DMS 273 (cell line): ENCODE data around the gene TPT1.
"Not testable (repeated sequence)": the region's sequence is repeated elsewhere in the genome, so short reads cannot be mapped to it uniquely, and the experiment has no call there.

ENCODE experiments used
- DNase-seq: peaks from one replicate; lab custom pipeline; 2025; ENCODE audit not compliant: unreplicated experiment; lab: John Stamatoyannopoulos, UW

The TPT1 gene

GRCh38 chr13:45303866-45304265 lies 37.1 kb downstream of the TPT1 start:
- DNase-seq: no peak

- DNase-seq: no peak
Measured at GRCh38 chr13:45303026-45303425, 38.0 kb downstream of the TPT1 start.

- no peak for DNase-seq
Measured at GRCh38 chr13:45302507-45302906, 38.5 kb downstream of the TPT1 start.

GRCh38 chr13:45301263-45301662 lies 39.7 kb downstream of the TPT1 start:
- DNase-seq: no peak

GRCh38 chr13:45300190-45300985 lies 40.6 kb downstream of the TPT1 start:
- no peak for DNase-seq

- no peak for DNase-seq
Measured at GRCh38 chr13:45299194-45299593, 41.8 kb downstream of the TPT1 start.

- not testable (repeated sequence) for DNase-seq
Measured at GRCh38 chr13:45298550-45298949, 42.4 kb downstream of the TPT1 start.

GRCh38 chr13:45298206-45298505 lies 42.8 kb downstream of the TPT1 start:
- no peak for DNase-seq

- DNase-seq: no peak
Measured at GRCh38 chr13:45297456-45298205, 43.4 kb downstream of the TPT1 start.

GRCh38 chr13:45296259-45296658 lies 44.7 kb downstream of the TPT1 start:
- DNase-seq: no peak

GRCh38 chr13:45295536-45295935 lies 45.4 kb downstream of the TPT1 start:
- DNase-seq: no peak

- DNase-seq: no peak
Measured at GRCh38 chr13:45292176-45292575, 48.8 kb downstream of the TPT1 start.

GRCh38 chr13:45289936-45290563 lies 50.9 kb downstream of the TPT1 start:
- no peak for DNase-seq
